NCI-H2196 (cell line): ENCODE data around the gene FRMPD1.

Source experiments
- DNase-seq: peaks from one replicate; lab custom pipeline; 2025; ENCODE audit not compliant: unreplicated experiment; lab: John Stamatoyannopoulos, UW

Gene FRMPD1

GRCh38 chr9:37625758-37626147, 25.0 kb upstream of the FRMPD1 start:
- no peak for DNase-seq

GRCh38 chr9:37626708-37627292, 24.0 kb upstream of the FRMPD1 start:
- DNase-seq, result no peak

GRCh38 chr9:37632479-37632878, 18.3 kb upstream of the FRMPD1 start:
- DNase-seq, result no peak

DNA sequence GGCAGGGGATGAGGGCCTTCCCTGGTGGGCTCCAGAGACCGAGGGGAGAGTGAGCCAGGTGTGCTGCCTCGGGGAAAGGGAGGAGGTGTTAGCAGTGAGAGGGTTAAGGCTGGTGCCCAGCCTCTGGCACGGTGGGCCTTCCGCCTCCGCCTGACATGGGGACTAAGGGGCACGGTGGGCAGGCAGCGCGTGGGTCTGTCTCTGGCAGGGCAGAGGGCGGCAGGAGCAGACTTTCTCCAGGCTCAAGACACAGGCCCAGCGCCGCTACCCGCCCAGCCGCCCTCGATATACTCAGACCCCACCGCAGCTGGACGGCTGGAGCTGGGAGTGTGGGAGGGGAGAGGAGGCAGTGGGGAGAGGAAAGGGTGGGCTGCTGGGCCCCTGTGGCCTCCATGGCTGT, 14.9 kb upstream of the FRMPD1 start:
- DNase-seq, result no peak

DNA sequence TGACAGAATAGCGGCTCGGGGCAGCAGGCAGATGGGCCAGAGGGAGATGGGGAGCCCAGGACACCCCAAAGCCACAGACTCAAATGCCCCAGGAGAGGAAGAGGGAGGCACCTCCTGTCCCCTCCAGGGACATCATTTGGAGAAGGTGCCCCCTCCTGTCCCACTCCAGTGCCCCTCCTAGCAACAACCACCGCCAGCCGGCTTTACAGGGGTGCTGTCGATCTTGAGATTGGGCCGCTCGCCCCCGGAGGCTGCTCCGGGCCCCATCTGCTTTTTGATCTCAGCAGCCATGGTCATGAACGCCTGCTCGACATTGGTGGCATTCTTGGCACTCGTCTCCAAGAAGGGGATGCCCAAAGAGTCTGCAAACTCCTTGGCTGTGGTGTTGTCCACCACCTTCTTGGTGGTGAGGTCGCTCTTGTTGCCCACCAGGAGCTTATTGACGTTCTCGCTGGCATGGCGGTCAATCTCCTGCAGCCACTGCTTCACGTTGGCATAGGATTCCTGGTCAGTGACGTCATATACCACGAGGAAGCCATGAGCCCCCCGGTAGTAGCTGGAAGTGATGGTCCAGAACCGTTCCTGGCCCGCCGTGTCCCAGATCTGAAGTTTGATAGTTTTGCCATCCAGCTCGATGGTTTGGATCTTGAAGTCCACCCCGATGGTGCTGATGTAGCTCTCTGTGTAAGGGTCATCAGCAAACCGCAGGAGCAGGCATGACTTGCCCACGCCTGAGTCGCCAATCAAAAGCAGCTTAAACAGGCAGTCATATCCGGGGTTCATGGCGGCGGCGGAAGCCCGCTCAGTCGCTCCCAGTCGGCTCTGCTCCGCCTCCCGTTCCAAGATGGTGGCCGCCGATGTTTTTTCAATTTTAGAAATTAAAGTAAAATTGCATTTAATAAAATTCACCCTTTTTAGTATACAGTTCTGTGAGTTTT, 14.0 kb upstream of the FRMPD1 start:
- no peak for DNase-seq

DNA sequence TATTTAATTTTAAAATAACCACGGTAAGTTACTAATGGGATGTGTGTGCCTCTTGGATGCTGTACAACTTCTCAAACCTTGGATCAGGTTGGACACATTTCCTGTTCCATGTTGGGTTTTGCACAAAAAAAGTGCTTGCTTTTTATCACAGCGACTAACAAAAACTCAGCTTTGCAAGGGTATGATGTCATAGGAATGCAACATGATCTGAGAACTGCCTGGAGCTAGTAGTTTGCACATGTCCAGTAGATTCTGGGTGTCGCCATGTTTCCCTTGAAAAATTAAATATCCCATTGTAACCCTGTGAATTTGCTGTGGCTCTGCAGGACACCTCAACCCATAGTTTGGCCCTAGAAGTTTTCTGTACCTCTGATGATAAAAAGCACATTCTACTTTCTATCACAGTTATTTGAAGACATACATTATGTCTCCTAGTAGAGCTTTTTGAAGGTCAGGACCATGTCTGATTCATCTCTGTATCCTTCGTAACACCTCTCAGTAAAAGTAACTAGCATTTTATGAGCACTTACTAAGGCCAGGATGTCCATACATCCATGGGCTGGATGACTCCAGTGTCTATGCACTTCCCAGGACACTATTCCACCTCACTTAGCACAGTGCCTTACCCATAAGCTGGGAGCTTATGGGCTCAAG, 11.5 kb upstream of the FRMPD1 start:
- DNase-seq, result no peak

- no peak for DNase-seq
These were observed 10.9 kb upstream of the FRMPD1 start for GRCh38 chr9:37639841-37640240.

- no peak for DNase-seq
These were observed 10.5 kb upstream of the FRMPD1 start for GRCh38 chr9:37640246-37640645.

GRCh38 chr9:37641331-37641730, 9.4 kb upstream of the FRMPD1 start:
- no peak for DNase-seq

- DNase-seq, result no peak
These were observed 7.5 kb upstream of the FRMPD1 start for GRCh38 chr9:37643214-37643613.

GRCh38 chr9:37645903-37646506, 4.7 kb upstream of the FRMPD1 start:
- no peak for DNase-seq

DNA sequence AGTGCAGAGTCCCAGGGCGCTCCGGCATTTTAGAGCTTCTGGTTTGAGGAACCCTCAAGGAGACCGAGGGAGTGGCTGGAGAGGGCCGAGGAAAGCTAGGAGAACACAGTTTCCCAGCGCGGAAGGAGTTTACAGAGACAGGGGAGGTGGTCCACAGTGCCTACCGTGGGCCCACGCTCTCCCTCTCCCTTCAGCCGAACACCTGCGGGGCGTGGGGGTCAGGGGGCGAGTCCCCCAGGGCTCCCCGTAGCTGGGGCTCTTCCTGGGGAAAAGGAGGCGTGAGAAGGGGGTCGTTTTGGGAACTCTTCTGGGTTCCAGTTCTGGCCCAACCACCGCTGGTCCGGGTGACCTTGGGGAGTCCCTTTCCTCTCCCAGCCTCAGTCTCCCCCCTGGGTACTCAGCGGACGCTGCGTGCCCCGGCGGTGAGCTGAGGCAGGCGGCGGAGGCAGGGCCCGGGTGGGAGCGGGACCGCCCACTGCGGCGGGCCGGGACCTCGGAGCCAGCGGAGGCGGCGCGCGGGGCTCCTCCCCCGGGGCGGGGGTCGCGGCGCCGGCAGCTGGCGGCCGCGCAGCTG, 368 bp upstream of the FRMPD1 start:
- no peak for DNase-seq

GRCh38 chr9:37652261-37652660, 1.5 kb downstream of the FRMPD1 start:
- no peak for DNase-seq

GRCh38 chr9:37653385-37653784, 2.6 kb downstream of the FRMPD1 start:
- no peak for DNase-seq

DNA sequence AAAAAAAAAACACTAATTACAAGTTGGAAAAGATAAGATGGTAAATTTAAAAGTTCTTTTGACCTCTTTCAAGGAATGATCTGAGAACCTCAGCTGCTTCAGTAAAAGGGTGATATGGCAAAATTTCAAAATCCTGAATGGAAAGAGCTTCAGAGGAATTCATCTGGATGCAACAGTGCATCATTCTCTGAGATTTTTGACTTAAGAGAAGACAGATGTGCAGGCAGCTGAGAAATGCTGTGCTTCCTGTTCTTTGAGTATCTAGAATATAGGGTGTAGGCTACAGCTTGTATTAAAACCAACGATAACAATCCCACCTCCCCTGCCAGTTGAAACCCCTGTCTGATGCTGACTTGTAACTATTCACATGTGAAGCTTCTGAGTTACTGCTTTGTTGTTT, 6.2 kb downstream of the FRMPD1 start:
- no peak for DNase-seq

- DNase-seq, result no peak
These were observed 9.9 kb downstream of the FRMPD1 start for GRCh38 chr9:37660691-37661090.

- no peak for DNase-seq
These were observed 13.2 kb downstream of the FRMPD1 start for GRCh38 chr9:37663926-37664325.

DNA sequence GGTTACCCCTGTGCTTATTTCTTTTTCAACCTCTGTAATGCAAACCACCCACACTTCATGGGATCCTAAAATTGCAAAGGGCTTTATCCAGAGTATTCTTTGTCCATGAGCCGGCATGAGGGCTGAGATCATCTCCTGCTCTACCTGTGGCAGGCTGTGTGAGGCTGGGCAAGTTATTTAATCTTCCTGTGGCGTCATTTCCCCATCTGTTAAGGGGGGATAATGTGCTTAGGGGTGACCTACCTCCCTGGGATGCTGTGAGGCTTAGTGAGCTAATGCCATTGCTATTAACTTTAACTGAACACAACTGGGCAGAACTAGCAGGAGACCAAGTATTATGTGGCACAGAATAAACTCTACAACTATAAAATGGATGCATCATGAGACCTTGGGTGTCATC, 17.0 kb downstream of the FRMPD1 start:
- DNase-seq, result peak; percentile 92

GRCh38 chr9:37668116-37668601, 17.4 kb downstream of the FRMPD1 start:
- DNase-seq, result peak; percentile 92

- DNase-seq, result peak; percentile 26
These were observed 18.5 kb downstream of the FRMPD1 start for GRCh38 chr9:37669232-37669631.

- peak; percentile 77 for DNase-seq
These were observed 24.9 kb downstream of the FRMPD1 start for GRCh38 chr9:37675661-37676060.
